GM18909 (cell line): ENCODE data around the gene DCHS2.

Source experiments
- ATAC-seq: cut with Tn5 transposase; IDR thresholded peaks from one replicate; pipeline ENCODE4 v1.9.1; 2021; ENCODE audit warnings: mild to moderate bottlenecking; ENCODE audit not compliant: unreplicated experiment, poor library complexity

The DCHS2 gene

DNA sequence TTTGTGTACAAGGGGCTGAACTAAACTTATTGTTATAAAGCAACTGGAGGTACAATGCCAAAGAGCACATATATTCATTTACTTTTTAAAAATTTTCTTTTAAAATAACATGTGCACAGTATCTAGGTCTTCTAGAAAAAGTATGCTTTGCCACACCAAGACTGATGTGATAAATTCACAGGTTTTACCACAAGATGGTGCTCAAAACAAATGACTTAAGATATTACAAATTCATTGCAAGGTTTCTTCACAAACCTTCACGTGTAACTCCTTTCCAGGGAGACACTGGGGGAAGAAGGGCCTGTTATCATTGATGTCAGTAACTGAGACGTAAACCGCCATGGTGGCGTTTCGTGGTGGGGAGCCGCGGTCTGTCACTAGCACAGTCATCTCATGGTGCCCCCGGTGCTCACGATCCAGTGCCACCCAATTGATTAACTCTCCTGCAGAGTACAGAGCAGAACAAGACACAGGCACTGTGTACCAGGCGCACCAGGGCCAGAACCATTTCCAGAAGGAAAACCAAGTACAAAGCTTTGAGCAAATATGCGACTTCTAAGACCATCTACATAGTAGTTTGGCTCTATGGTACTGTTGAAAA, 162.2 kb downstream of the DCHS2 start:
- no peak for ATAC-seq

DNA sequence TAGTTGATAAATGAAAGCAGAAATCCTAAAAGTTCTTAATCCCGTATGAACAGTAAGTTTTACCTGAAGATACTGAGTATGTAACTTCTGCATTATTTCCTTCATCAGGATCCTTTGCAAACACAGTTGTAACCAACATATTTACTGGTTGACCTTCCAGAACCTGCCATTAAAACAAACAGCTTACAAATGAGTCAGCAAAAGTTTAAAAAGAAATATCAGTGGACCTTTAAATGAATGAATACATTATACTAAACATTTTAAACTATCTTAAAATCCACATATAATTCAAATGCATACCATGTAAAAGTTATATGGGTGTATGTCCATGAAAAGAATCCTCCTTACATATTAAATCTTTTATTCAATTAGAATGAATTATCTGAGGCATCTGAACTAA, 163.6 kb downstream of the DCHS2 start:
- no peak for ATAC-seq

DNA sequence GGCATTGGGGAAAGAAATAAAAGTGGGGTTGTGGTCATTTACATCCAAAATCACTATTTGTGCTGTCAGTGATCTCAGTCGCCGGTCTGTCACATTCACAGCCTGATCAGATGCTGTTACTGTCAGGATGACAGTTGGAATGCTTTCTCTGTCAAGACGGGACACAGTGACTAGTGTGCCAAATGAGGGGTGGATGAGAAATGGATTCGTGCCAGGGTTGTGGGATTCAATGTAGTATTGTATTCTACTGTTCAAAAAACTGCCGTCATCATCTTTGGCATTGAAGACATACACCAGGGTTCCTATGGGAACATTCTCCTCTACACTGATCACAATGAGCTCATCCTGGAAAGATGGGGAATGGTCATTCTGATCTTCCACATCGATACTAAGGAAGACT, 171.1 kb downstream of the DCHS2 start:
- no peak for ATAC-seq

DNA sequence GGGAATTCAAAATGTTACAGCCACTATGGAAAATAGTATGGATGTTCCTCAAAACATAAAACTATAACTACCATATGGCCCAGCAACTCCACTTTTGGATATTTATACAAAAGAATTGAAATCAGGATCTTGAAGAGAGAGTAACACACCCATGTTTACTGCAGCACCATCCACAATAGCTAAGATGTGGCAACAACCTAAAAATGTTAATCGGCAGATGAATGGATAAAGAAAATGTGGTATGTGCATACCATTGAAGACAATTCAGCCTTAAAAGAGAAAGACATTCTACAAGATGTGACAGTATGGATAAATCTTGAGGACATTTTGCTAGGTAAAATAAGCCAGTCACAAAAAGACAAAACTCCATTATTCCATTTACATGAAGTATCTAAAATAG, 171.9 kb downstream of the DCHS2 start:
- ATAC-seq = no peak

DNA sequence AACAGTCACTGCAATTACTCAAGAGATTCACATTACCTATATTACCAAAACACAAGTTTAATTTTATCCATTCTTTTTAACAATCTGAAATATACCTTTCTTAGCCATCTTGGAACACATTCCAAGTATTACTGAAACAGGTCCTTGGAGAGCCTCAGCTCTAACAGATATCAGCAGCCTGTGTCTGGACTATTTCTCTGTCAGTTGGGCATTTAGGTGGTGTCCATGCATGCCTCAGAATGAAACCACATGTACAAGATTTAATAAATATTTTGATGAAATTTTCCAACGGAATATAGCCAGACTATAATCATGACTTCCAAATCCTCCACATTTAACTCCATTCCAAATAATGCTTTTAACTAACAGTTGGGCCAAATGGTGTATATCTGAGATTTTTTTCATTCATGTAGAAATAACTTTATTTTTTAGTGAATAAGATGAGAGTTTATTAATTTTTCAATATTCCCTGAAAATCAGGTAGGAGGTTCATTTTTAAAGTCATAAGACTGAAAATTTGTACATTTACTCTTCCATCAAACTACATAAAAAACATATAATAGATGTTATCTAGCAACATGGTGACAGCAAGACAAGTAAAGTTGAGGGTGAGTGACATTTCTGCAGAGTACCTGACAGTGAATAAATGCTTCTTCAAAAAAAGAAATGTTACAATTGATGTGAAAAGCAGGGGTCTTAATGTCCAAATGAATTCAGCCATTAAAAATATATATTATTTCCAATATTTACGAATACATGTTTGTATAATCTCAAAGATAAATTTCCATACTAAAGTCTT, 174.2 kb downstream of the DCHS2 start:
- no peak for ATAC-seq

DNA sequence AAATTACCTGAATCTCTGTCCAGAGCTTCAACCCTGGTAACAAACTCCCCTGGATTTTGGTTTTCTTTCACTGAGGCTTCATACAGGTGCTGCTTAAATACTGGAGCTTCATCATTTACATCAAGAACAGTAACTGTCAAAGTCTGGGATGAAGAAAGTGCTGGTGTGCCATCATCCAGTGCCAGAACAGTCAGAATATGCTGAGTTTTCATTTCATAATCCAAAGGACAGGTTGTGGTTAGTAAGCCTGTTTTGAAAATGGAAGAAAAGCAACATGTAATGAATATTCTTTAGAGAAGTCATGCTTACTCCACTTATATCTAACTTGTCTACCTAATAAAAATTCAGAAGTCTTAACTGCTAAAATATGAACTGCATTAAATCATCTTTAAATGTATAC, 175.9 kb downstream of the DCHS2 start:
- ATAC-seq = no peak

DNA sequence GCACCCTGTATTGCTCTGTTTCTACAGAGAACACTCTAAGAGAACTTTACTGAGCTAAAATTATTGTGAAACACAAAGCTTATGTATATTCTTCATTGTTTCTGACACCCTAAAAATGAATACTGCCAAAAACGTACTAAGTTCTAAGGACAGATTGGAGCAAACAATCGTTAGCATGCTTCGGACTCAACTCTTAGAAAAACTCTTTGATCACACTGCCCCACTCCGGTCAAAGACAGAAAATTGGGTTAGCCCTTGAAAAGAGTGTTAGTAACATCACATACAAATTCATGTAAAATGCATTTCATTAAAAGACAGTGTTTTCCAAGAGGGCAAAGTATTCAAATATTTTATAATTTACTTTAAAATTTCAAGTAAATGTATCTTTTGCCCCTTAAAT, 177.4 kb downstream of the DCHS2 start:
- no peak for ATAC-seq

DNA sequence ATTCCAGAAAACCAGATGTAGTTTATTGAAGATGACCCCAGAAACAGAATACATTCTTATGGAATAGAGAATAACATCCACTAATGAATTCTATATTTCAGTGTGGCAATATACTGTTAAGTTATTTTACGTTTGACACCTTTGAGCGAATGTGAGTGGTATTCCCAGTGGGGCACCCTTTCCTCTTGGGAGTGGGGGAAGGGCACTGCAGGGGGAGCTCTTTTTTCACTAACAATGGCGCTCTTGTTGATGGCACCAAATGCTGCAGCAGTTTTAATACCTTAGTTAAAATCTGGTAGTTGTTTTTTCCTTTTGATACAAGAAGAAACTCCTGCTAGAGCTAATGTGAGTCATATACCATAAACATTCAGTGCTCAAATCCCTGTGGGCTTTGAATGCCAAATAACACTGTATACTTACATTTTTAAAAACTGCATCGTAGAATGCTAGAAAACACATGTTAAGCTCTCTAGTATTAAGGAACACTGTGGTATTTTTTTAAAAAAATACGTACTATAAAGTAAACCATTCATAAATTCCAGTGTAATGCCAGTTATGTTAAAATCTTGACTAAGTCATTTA, 178.5 kb downstream of the DCHS2 start:
- no peak for ATAC-seq

DNA sequence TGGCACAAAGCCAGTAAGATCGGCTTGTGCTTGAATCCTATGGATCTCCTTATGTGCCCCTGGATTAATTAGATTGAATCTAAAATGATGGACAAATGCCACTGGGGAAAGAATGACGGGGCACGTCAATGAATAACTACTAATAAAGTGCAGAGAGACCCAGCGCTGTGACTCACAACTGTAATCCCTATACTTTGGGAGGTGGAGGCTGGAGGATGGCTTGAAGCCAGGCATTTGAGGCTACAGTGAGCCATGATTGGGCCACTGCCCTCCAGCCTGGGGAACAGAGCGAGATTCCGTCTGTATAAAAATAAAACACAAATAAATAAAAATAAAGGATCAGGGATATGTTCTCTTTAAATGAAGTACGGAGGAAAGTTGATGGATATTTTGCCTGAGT, 179.4 kb downstream of the DCHS2 start:
- no peak for ATAC-seq

DNA sequence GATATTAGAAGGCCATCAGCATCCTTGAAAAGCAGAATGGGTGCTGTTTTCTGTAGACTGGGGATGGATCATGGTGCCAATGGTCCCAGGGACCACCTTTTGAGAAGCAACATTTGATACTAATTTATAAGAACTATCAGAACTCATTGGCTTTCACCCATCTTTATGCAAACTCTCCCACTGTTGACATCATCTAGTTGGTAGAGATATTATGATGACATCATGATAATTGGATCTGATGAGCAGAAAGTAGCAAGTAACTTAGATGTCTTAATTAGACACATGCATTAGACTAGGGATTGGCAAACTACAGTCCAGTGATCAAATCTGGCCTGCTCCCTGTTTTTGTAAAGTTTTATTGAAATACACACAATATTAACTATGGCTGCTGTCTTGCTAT, 181.0 kb downstream of the DCHS2 start:
- no peak for ATAC-seq

DNA sequence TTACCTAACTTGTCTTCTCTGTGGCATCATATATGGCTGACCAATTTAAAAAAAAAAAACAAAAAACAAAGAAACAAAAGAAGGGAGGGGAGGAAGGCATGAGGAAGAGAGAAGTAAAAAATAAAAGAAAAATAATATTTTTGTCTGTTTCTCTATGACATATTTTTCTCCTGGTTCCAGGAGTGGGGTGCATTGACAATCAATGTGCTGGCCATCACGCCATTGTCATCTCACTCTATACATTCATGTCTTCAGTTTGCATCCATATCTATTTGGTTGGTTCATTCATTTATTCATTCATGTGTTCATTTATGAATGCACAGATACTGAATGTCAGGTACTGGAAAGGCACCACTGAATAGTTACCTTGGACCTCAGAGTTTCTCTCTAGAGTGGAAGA, 183.4 kb downstream of the DCHS2 start:
- ATAC-seq = no peak

DNA sequence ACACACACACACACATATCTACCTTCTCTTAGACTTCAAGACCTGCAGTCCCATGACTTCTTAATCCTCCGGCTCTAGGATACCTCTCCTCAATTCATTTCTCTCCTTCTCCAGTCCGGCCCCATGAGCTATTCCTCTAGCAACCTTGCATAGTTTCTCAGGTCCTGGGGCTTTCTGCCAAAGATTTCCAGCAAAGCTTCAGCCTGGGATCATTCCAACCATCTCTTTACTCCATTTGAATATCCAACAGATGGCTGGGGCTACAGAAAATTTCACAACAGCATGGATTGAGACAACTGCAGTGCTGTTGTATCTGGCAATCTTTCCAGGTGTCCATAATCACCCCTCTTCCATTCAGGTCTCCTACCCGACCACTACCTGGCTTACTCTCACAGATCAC, 184.1 kb downstream of the DCHS2 start:
- ATAC-seq = no peak

DNA sequence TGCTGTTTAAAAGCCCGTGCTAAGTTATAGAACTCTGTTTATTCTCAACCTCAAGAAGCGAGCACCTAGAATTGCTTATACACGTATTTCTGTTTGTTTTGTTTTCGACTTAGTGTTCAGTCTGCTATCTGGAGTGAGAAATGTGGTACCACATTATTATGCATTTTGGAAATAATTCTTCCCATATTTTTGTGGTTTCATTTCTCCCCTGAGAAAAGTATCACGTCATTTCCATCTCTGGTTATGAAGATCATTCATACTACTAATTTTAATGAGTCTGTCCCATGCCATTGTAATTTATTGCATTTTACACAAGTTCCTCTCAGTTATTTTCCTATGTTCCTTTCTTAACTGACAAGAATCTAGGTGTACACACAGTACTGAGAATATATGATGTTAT, 186.0 kb downstream of the DCHS2 start:
- ATAC-seq = no peak

DNA sequence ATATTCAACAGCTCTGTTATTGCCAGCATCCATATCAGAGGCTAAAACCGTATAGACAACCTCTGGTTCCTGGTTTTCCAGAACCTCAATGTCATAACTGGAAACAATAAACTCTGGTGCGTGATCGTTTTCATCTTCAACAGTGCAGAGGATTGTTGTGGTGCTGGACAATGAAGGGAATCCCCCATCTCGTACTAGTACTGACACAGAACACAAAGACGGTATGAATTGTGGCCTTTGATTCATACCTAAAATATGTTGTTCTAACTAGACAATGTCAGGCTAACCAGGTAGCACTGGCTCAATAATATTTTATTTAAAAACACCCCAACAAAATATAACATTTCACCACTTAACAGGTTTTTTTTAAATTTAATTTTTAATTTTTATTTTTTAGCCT, 186.9 kb downstream of the DCHS2 start:
- ATAC-seq = no peak

DNA sequence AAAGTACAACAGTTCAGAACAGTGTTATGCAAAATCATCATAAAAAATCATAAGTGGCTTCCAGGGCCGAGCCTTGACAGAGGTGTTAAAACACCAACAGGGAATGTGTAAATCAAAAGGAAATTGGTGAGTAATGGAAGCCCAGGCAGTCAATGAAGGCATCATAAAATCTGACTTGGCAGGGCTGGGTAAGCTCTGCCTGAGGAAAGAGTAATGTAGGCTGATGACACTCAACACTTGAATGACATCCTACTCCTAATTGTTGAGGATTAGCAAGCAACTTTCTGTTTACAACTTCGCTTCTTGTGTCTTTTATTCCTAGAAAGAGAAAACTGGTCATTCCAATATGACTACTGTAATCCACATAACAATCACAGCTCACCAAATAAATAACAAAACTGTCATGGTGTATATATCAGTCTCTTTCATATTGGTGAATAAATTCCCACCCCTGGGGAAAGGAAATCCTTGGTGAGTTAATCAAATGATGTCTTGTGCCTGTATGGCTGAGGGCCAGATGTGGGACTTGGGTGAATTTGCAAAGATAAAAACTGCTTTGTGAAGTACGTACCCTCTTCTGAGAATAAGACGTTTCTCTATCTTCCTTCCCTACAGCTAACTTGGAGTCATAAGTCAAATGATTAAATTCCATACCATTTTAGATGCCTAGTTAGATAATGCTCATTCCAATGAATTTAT, 196.8 kb downstream of the DCHS2 start:
- no peak for ATAC-seq

DNA sequence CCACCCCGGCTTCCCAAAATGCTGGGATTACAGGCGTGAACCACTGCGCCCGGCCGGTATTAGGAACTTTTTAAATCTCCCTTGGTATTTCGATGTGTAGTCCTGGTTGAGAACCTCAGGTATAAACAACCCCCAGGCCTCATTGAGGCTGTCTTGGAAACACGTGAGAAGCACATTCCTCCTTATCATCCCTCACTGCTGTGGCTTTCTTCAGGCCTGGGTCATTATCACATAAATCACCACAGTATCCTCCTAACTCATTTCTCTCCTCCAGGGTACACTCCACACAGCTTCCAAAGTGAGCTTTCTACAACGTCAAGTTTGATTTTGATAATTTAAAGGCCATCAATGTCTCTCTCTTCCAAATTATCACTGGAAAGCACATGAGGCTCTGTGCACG, 198.2 kb downstream of the DCHS2 start:
- ATAC-seq = no peak

DNA sequence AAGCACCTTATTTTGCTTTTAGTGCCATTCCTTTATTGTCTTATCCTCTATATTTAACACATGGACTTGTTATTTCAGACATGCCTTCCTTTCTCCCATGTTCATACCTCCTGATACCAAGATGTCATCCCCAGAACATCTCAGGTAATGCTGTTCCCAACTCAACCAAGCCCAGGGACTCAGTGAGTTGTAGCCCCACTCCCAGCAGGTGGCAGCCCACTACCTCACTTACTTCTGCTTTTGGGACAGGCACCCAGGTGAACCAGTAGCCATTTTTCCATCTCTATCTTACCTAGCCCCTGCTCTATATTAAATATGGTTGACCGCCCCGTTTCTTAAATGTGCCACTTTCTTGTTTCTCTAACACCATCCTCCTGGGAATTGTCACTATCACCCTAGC, 199.0 kb downstream of the DCHS2 start:
- ATAC-seq = no peak

DNA sequence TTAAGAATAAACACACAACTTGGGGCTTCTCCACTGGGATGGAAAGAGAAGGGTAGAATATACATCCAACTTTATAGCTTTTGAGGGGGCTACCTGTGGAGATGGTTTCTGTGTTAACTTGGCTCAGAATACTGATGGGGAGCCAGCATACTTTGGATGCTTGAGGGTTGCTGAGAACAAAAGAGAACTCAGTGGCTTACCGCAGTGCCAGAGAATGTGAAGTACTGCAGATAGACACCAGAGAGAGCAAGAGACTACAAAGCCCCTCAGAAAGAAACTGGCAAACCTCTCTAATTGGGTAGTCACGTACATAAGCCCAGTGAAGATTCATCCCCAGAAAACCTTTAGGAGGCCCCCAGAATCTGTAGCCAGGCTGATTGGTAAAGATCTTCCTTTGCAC, 214.4 kb downstream of the DCHS2 start:
- ATAC-seq = no peak

DNA sequence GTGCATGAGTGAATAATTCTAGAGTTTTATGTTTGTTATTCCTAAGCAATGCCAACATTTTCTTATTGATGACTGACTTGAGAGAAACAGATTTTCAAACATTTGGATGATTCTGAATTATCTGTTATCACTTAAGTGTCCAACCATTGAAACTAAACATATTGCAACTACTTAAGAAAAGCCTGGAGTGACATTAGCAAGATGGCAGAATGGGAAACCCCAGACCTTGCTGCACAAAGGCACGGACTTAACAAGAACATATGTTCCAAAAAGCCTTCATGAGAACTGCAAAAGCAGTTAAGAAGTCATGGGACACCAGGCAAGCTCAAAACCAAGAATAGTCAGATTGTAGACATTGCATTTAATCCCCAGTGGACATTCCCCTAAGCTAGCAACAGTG, 215.1 kb downstream of the DCHS2 start:
- ATAC-seq = no peak

DNA sequence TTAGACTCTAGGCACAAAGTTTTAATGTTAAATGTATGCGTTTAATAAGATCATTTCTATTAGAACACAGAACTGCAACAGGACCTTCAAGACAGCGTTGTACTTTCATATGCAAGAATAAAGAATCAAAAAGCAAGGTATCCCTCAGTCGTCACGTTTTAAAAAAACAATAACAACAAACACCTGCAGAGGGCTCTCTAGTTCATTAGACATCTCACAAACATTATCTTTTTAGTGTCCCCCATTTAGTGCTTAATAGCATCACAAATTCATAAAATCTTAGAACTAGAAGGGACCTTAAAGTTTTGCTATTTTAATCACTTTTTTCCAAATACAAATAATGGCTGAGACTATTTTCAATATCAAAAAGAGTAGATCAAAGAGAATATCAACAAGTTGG, 236.6 kb downstream of the DCHS2 start:
- ATAC-seq = no peak

DNA sequence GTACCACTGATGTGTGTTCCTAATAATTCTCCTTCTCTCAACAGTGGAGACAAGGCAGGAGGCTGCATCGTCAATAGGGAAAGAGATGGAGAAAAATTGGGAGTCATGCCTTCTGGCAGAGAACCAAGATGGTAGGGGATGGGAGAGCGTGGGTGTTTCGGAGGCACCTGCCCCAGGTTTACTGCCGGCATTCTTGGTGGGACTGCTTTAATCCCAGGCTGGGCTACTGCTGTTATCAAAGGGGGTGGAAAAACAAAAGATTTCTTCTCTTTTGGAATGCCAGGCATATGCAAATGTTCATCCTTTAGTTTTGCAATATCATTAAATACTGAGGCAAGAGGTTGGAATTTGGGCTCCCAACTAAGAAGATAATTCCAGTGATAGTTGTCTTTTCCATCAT, 257.0 kb downstream of the DCHS2 start:
- no peak for ATAC-seq
